ENCODE measurements around the gene GLMP.

GRCh38 chr1:156276532-156276931 lies 18.9 kb downstream of the GLMP start:
- TF ChIP-seq, protein P1, sequence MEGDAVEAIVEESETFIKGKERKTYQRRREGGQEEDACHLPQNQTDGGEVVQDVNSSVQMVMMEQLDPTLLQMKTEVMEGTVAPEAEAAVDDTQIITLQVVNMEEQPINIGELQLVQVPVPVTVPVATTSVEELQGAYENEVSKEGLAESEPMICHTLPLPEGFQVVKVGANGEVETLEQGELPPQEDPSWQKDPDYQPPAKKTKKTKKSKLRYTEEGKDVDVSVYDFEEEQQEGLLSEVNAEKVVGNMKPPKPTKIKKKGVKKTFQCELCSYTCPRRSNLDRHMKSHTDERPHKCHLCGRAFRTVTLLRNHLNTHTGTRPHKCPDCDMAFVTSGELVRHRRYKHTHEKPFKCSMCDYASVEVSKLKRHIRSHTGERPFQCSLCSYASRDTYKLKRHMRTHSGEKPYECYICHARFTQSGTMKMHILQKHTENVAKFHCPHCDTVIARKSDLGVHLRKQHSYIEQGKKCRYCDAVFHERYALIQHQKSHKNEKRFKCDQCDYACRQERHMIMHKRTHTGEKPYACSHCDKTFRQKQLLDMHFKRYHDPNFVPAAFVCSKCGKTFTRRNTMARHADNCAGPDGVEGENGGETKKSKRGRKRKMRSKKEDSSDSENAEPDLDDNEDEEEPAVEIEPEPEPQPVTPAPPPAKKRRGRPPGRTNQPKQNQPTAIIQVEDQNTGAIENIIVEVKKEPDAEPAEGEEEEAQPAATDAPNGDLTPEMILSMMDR (IDR thresholded peaks at IDR 0.05 in 4 of 5, conservative IDR thresholded peaks at IDR 0.05 in 1 of 5): no peak
- TF ChIP-seq POLR2A (IDR thresholded peaks at IDR 0.05): no peak
